Thyroid gland (tissue), 4 donors: Measurements from ENCODE around the gene MRPL9. TPM values are rescaled to one million over a fixed set of nuclear protein-coding genes. Genes with fewer than 3 reads are reported as not detected.

ENCODE experiments used
- DNase-seq, 2 donors: peaks; one replicate each; pipeline ENCODE4 v3.0.0-alpha.2; 2019
- H3K27ac ChIP-seq, 3 donors: fragments of 200-600 bp; sonication (generic); 1 replicate in 2 of 3; 2 replicates in 1 of 3; pipeline ENCODE4 v1.5.1; 2016 to 2019; ENCODE audit warnings: mild to moderate bottlenecking in 1 of 3, moderate library complexity in 1 of 3
- H3K27me3 ChIP-seq: fragments of 200-600 bp; sonication (generic); one replicate; pipeline ENCODE4 v1.5.1; 2019
- H3K36me3 ChIP-seq, 2 donors: fragments of 200-600 bp; sonication (generic); one replicate each; pipeline ENCODE4 v1.5.1; 2016 to 2019
- H3K4me1 ChIP-seq, 2 donors: fragments of 200-600 bp; sonication (generic); one replicate each; pipeline ENCODE4 v1.5.1; 2017 to 2019
- H3K4me3 ChIP-seq, 3 donors: fragments of 200-600 bp; sonication (generic); replicated peaks in 1 of 3; 1 replicate in 2 of 3; 2 replicates in 1 of 3; pipeline ENCODE4 v1.5.1; 2016; ENCODE audit warnings: mild to moderate bottlenecking in 1 of 3
- H3K9me3 ChIP-seq: fragments of 200-600 bp; sonication (generic); one replicate; pipeline ENCODE4 v1.5.1; 2017
- POLR2A ChIP-seq, 2 donors: fragments of 450-650 bp; IDR thresholded peaks; one replicate each; pipeline ENCODE4 v1.6.1; 2017; ENCODE audit warnings: antibody characterized with exemption in 2 of 2, mild to moderate bottlenecking in 2 of 2, moderate library complexity in 1 of 2
- WGBS, 2 donors: methylation state at CpG; one replicate each; pipeline ENCODE4 v1.1.5; 2017; 5-methylcytosine and 5-hydroxymethylcytosine counted together
- intact Hi-C: fragments of 100-400 bp; cut with DNase I; formaldehyde crosslinking; loops from one replicate; pipeline ENCODE4 v1.15.1; 2023
- total RNA-seq, 4 donors: library from RNA; depleted of rRNA; stranded (reverse); fragments of >200 nt; gene quantifications; one replicate each; pipeline ENCODE4 v1.2.3, GENCODE V29; 2016
- TF ChIP-seq, protein P1 (sequence below), 6 experiments: fragments of 200-600 bp in 3 of 6; fragments of 450-650 bp in 3 of 6; sonication (generic) in 3 of 6; IDR thresholded peaks; one replicate each; pipeline ENCODE4 v1.5.1; 2016 to 2019; ENCODE audit warnings: antibody characterized with exemption in 6 of 6, mild to moderate bottlenecking in 2 of 6, inconsistent platforms in 1 of 6, moderate library complexity in 1 of 6

Gene MRPL9
- total RNA-seq, 4 donors from 2014 or later = 57.2 to 66.5 (median 61.8) TPM

DNA sequence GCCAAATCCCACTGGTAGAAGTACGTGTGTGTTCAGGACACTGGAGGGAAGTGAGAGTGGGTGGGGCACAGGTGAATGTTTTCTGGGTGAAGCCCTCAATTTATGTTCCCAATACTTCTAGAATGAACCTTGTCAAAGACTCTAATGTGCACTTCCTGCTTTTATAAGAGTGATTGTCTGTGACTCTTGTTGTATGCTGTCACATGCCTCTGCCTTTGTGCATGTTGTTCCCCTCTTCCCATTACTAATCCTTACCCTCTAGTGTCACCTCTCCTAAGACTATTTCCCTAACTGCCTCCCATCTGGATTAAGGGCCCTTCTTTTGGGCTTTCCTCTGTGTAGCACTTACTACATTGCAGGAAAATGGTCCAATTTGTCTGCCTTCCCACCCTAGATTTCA, 44.5 kb upstream of the MRPL9 start:
- DNase-seq = no peak
- H3K4me3 ChIP-seq = no peak overlapping the region
- H3K27ac ChIP-seq = no peak overlapping the region
- TF ChIP-seq, protein P1, sequence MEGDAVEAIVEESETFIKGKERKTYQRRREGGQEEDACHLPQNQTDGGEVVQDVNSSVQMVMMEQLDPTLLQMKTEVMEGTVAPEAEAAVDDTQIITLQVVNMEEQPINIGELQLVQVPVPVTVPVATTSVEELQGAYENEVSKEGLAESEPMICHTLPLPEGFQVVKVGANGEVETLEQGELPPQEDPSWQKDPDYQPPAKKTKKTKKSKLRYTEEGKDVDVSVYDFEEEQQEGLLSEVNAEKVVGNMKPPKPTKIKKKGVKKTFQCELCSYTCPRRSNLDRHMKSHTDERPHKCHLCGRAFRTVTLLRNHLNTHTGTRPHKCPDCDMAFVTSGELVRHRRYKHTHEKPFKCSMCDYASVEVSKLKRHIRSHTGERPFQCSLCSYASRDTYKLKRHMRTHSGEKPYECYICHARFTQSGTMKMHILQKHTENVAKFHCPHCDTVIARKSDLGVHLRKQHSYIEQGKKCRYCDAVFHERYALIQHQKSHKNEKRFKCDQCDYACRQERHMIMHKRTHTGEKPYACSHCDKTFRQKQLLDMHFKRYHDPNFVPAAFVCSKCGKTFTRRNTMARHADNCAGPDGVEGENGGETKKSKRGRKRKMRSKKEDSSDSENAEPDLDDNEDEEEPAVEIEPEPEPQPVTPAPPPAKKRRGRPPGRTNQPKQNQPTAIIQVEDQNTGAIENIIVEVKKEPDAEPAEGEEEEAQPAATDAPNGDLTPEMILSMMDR (IDR thresholded peaks at IDR 0.05) = no peak
- no peak for TF ChIP-seq POLR2A (IDR thresholded peaks at IDR 0.05)
- WGBS, 2 donors = 74 to 91% methylated on average over 1 of the region's 1 CpG
- no peaks in the 10 kb centered on the region for H3K9me3 ChIP-seq
- peaks cover 0 to 5% of the 10 kb centered on the region in 2 donors for H3K36me3 ChIP-seq
- intact Hi-C loops = no loop called here
- no peaks in the 10 kb centered on the region for H3K27me3 ChIP-seq
- H3K4me1 ChIP-seq = no peaks in the 10 kb centered on the region

DNA sequence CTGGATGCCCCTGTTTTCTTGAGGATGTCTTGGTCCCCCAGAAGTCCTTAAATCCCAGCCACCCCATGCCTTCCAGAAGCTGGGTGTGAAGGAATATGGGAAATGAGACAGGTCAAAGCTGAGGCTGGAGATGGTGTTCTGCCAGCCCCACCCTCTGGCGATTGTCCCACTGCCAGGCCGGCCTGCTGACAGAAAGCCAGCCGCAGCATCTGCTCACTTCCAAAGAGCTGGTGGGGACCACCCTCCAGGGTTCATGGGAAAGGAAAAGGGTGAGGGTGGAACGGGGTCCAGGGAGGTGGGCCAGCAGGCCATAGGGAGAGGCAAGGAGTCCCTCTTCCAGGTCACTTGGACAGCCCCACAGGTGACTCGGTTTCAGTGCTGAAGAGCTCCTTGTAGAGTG, 43.8 kb upstream of the MRPL9 start:
- TF ChIP-seq POLR2A (IDR thresholded peaks at IDR 0.05) = no peak
- TF ChIP-seq, protein P1 (IDR thresholded peaks at IDR 0.05) = no peak
- no peak overlapping the region for H3K27ac ChIP-seq
- no peak for DNase-seq
- H3K36me3 ChIP-seq = peaks cover 0 to 5% of the 10 kb centered on the region in 2 donors
- intact Hi-C loops = no loop called here
- H3K27me3 ChIP-seq = no peaks in the 10 kb centered on the region
- WGBS, 2 donors = 85 to 86% methylated on average over 2 to 5 of the region's 5 CpGs
- H3K9me3 ChIP-seq = no peaks in the 10 kb centered on the region
- no peaks in the 10 kb centered on the region for H3K4me1 ChIP-seq
- H3K4me3 ChIP-seq = no peak overlapping the region

GRCh38 chr1:151806170-151806569, 42.9 kb upstream of the MRPL9 start:
- no peak for TF ChIP-seq POLR2A (IDR thresholded peaks at IDR 0.05)
- TF ChIP-seq, protein P1 (IDR thresholded peaks at IDR 0.05) = no peak
- 81 to 84% methylated on average over 4 to 7 of the region's 7 CpGs for WGBS, 2 donors
- peaks cover 0 to 5% of the 10 kb centered on the region in 2 donors for H3K36me3 ChIP-seq
- no peaks in the 10 kb centered on the region for H3K9me3 ChIP-seq
- no peaks in the 10 kb centered on the region for H3K4me1 ChIP-seq
- intact Hi-C loops = no loop called here
- DNase-seq = no peak
- no peaks in the 10 kb centered on the region for H3K27me3 ChIP-seq
- no peak overlapping the region for H3K27ac ChIP-seq
- H3K4me3 ChIP-seq = no peak overlapping the region

- peak; percentile 19 to 45 for DNase-seq
- Histone ChIP-seq H3K36me3 (peaks cover 0 to 5% of the 10 kb centered on the region in 2 donors), H3K4me1 (no peaks in the 10 kb centered on the region), H3K27ac (no peak within 1 kb of the TSS), H3K27me3 (no peaks in the 10 kb centered on the region), H3K9me3 (no peaks in the 10 kb centered on the region), H3K4me3 (no peak within 1 kb of the TSS)
- TF ChIP-seq POLR2A (IDR thresholded peaks at IDR 0.05) = no peak
- TF ChIP-seq, protein P1 (IDR thresholded peaks at IDR 0.05) = no peak
- WGBS, 2 donors = 48 to 51% methylated on average over 9 to 12 of the region's 12 CpGs
- intact Hi-C loops = no loop called here
Measured at GRCh38 chr1:151805066-151805820, 41.9 kb upstream of the MRPL9 start, which contains the start of gene LINGO4. LINGO4 (minus strand) TSS chr1:151805419; CDS start chr1:151802704, 2,715 bp downstream.

GRCh38 chr1:151803915-151804314, 40.6 kb upstream of the MRPL9 start:
- peaks cover 0 to 5% of the 10 kb centered on the region in 2 donors for H3K36me3 ChIP-seq
- H3K27ac ChIP-seq = no peak overlapping the region
- 88 to 97% methylated on average over 3 of the region's 3 CpGs for WGBS, 2 donors
- intact Hi-C loops = no loop called here
- H3K4me1 ChIP-seq = no peaks in the 10 kb centered on the region
- no peaks in the 10 kb centered on the region for H3K9me3 ChIP-seq
- TF ChIP-seq, protein P1 (IDR thresholded peaks at IDR 0.05) = no peak
- TF ChIP-seq POLR2A (IDR thresholded peaks at IDR 0.05) = no peak
- H3K4me3 ChIP-seq = no peak overlapping the region
- H3K27me3 ChIP-seq = no peaks in the 10 kb centered on the region
- no peak for DNase-seq
